Measurements from ENCODE around the gene AP1B1. TPM values are rescaled to one million over a fixed set of nuclear protein-coding genes. Genes with fewer than 3 reads are reported as not detected.

The AP1B1 gene
- total and polyA plus RNA-seq, 2 experiments from 2014 or later: 46.6 to 50.1 TPM

DNA sequence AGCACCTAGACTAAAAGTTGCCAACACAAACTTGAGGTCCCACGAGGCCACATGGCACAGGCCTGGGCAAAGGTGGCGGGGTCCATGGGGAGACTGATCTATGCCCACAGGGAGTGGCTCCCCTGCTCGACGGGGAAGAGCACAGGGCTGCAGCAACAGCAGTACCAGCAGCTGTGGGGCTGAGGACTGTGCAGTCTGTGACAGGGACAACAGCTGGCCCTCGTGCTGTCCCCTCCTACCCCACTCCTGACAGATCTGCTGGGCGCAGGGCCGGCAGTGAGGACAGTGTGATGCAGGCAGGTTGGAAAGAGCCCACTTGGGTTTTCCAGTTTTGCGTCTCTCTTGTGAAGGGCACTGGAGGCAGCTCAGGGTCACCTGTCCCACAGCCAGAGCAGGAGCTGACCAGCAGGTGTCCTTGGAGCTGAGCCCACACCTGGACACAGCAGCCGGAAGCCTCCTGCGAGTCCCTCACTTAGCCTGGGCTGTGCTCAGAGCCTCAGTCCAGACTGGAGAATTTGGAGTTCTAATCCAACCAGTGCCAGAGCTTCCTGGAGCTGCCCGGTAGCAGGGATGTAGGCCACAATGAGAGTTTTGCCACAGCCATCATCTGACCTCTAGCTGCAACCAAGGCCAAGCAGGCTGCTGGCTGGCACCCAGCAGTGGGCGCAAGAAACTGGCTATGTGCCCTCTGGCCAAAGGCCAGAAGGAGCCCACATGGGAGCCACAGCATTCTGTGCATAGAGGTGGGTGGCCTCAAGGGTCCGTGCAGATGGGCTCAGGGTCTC is 85.5 kb downstream of the AP1B1 start:
- Histone ChIP-seq H3K9me3 (ENCODE audit: low read depth) (no peaks in the 10 kb centered on the region), H3K4me1 (ENCODE audit: insufficient read depth) (no peaks in the 10 kb centered on the region), H4K20me1 (ENCODE audit: insufficient read depth, poor library complexity, severe bottlenecking) (peaks cover 7% of the 10 kb centered on the region), H3K9me2 (replicated peaks; ENCODE audit: insufficient read depth) (no peaks in the 10 kb centered on the region), H3K4me2 (no peak overlapping the region), H3K79me2 (peaks cover 8% of the 10 kb centered on the region), H3K27ac (no peak overlapping the region), H3K27me3 (no peaks in the 10 kb centered on the region), H2AFZ (no peak overlapping the region), H3K4me3 (no peak overlapping the region), H3K36me3 (replicated peaks; ENCODE audit: insufficient read depth, low read depth) (no peaks in the 10 kb centered on the region)
- WGBS (ENCODE audit: low lambda C conversion rate, missing lambda C conversion rate): 70% methylated on average over 12 of the region's 13 CpGs
- TF ChIP-seq EZH2phosphoT487 (IDR thresholded peaks at IDR 0.05; ENCODE audit: low read depth, severe bottlenecking, unreplicated experiment): no peak
- TF ChIP-seq EZH2 (IDR thresholded peaks at IDR 0.05; ENCODE audit: borderline replicate concordance): no peak
- DNase-seq (ENCODE audit: low spot score): no peak

- H3K79me2 ChIP-seq: peaks cover 3% of the 10 kb centered on the region
- WGBS (ENCODE audit: low lambda C conversion rate, missing lambda C conversion rate): 100% methylated on average over 2 of the region's 2 CpGs
- H3K4me2 ChIP-seq: no peak overlapping the region
- no peak overlapping the region for H3K27ac ChIP-seq
- TF ChIP-seq EZH2 (IDR thresholded peaks at IDR 0.05; ENCODE audit: borderline replicate concordance): no peak
- no peak for TF ChIP-seq CTCF (IDR thresholded peaks at IDR 0.05; ENCODE audit: poor library complexity)
- TF ChIP-seq EZH2phosphoT487 (IDR thresholded peaks at IDR 0.05; ENCODE audit: low read depth, severe bottlenecking, unreplicated experiment): no peak
- H3K4me1 ChIP-seq (ENCODE audit: insufficient read depth): no peaks in the 10 kb centered on the region
- no peak overlapping the region for H2AFZ ChIP-seq
- peaks cover 9% of the 10 kb centered on the region for H4K20me1 ChIP-seq (ENCODE audit: insufficient read depth, poor library complexity, severe bottlenecking)
- H3K36me3 ChIP-seq (replicated peaks; ENCODE audit: insufficient read depth, low read depth): peaks cover 3% of the 10 kb centered on the region
- H3K4me3 ChIP-seq: no peak overlapping the region
- H3K27me3 ChIP-seq: no peaks in the 10 kb centered on the region
- no peaks in the 10 kb centered on the region for H3K9me2 ChIP-seq (replicated peaks; ENCODE audit: insufficient read depth)
- no peak for DNase-seq (ENCODE audit: low spot score)
- H3K9me3 ChIP-seq (ENCODE audit: low read depth): no peaks in the 10 kb centered on the region
Measured at GRCh38 chr22:29302402-29302680, 86.0 kb downstream of the AP1B1 start.

DNA sequence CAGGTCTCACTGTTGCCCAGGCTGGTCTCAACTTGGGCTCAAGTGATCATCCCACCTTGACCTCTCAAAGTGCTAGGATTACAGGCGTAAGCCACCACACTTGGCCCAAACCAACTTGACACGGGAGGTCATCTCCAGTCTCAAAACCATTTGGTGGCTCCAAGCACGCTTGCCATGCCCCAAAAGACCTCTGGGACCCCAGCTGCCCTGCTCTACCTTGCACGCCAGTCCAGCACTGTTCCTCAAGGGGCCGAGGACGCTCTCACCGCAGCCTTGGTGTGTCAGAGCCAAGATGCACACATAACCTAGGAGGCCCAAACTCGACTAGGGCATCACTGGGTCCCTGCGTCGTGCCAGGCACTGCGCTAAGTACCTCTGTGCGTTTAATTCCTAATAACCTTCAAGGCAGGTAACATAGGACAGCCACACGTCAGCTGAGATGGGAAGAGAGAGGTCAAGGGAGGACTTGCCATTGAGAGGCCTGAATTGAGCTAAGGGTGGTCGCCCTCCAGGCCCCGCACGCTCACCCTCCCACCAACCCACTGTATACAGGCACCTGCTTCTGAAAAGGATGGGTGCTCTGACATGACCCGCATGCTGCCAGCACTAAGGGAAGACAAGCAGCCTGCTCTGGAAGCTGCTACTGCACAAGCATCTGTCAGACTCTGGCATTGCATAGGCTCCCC is 86.5 kb downstream of the AP1B1 start:
- Histone ChIP-seq H3K4me1 (ENCODE audit: insufficient read depth) (no peaks in the 10 kb centered on the region), H3K4me3 (no peak overlapping the region), H3K4me2 (no peak overlapping the region), H2AFZ (no peak overlapping the region), H3K27me3 (no peaks in the 10 kb centered on the region), H3K79me2 (no peaks in the 10 kb centered on the region), H3K36me3 (replicated peaks; ENCODE audit: insufficient read depth, low read depth) (peaks cover 8% of the 10 kb centered on the region), H3K27ac (no peak overlapping the region), H3K9me2 (replicated peaks; ENCODE audit: insufficient read depth) (no peaks in the 10 kb centered on the region), H3K9me3 (ENCODE audit: low read depth) (no peaks in the 10 kb centered on the region), H4K20me1 (ENCODE audit: insufficient read depth, poor library complexity, severe bottlenecking) (peaks cover 13% of the 10 kb centered on the region)
- no peak for DNase-seq (ENCODE audit: low spot score)
- TF ChIP-seq EZH2phosphoT487 (IDR thresholded peaks at IDR 0.05; ENCODE audit: low read depth, severe bottlenecking, unreplicated experiment) (no peak), CTCF (IDR thresholded peaks at IDR 0.05; ENCODE audit: poor library complexity) (no peak), EZH2 (IDR thresholded peaks at IDR 0.05; ENCODE audit: borderline replicate concordance) (no peak)
- WGBS (ENCODE audit: low lambda C conversion rate, missing lambda C conversion rate): 91% methylated on average over 17 of the region's 17 CpGs
